ENCODE measurements around the gene BIK. TPM values are rescaled to one million over a fixed set of nuclear protein-coding genes. Genes with fewer than 3 reads are reported as not detected.

BIK gene
- total RNA-seq, 4 donors from 2014 or later: 7.4 to 16.5 (median 15.6) TPM; not detected in 1

GRCh38 chr22:43114958-43115357, 4.4 kb downstream of the BIK start:
- no peaks in the 10 kb centered on the region for H3K27me3 ChIP-seq
- peak in 1 of 3 donors; percentile 61 for DNase-seq
- peak overlapping the region in 1 of 4 donors; percentile 56 for H3K27ac ChIP-seq
- H3K4me1 ChIP-seq: peaks cover 0 to 33% (median 20%) of the 10 kb centered on the region in 4 donors
- H3K4me3 ChIP-seq: no peak overlapping the region
- no peaks in the 10 kb centered on the region for H3K36me3 ChIP-seq
- no peaks in the 10 kb centered on the region for H3K9me3 ChIP-seq
- TF ChIP-seq POLR2A (IDR thresholded peaks at IDR 0.05) (no peak), CTCF (IDR thresholded peaks at IDR 0.05) (no peak)

- no peak for TF ChIP-seq CTCF (IDR thresholded peaks at IDR 0.05)
- TF ChIP-seq POLR2A (IDR thresholded peaks at IDR 0.05): no peak
- Histone ChIP-seq H3K27me3 (no peaks in the 10 kb centered on the region), H3K9me3 (no peaks in the 10 kb centered on the region), H3K36me3 (no peaks in the 10 kb centered on the region), H3K4me3 (no peak overlapping the region), H3K4me1 (peaks cover 0 to 21% (median 14%) of the 10 kb centered on the region in 4 donors), H3K27ac (no peak overlapping the region)
- no peak for DNase-seq
Observed at GRCh38 chr22:43116932-43117331, 6.4 kb downstream of the BIK start.

- Histone ChIP-seq H3K27ac (peak overlapping the region in 2 of 4 donors; percentile 29 to 45), H3K27me3 (no peaks in the 10 kb centered on the region), H3K9me3 (no peaks in the 10 kb centered on the region), H3K36me3 (no peaks in the 10 kb centered on the region), H3K4me1 (peaks cover 0 to 27% (median 14%) of the 10 kb centered on the region in 4 donors), H3K4me3 (no peak overlapping the region)
- DNase-seq: peak in 1 of 3 donors; percentile 63
- no peak for TF ChIP-seq POLR2A (IDR thresholded peaks at IDR 0.05)
- no peak for TF ChIP-seq CTCF (IDR thresholded peaks at IDR 0.05)
Observed at GRCh38 chr22:43118024-43118849, 7.7 kb downstream of the BIK start.

GRCh38 chr22:43118953-43119458, 8.5 kb downstream of the BIK start:
- Histone ChIP-seq H3K4me3 (no peak overlapping the region), H3K4me1 (peaks cover 0 to 27% (median 14%) of the 10 kb centered on the region in 4 donors), H3K27me3 (no peaks in the 10 kb centered on the region), H3K9me3 (no peaks in the 10 kb centered on the region), H3K36me3 (no peaks in the 10 kb centered on the region), H3K27ac (peak overlapping the region in 1 of 4 donors; percentile 45)
- TF ChIP-seq POLR2A (IDR thresholded peaks at IDR 0.05) (no peak), CTCF (IDR thresholded peaks at IDR 0.05) (no peak)
- DNase-seq: peak in 2 of 3 donors; percentile 59 to 69

GRCh38 chr22:43126501-43127165, 16.1 kb downstream of the BIK start:
- H3K27me3 ChIP-seq: no peaks in the 10 kb centered on the region
- H3K36me3 ChIP-seq: peaks cover 0 to 9% (median 0%) of the 10 kb centered on the region in 3 donors
- DNase-seq: peak in 2 of 3 donors; percentile 60 to 65
- TF ChIP-seq POLR2A (IDR thresholded peaks at IDR 0.05) (no peak), CTCF (IDR thresholded peaks at IDR 0.05) (no peak)
- H3K27ac ChIP-seq: peak overlapping the region in 3 of 4 donors; percentile 50 to 71 (median 52)
- H3K9me3 ChIP-seq: no peaks in the 10 kb centered on the region
- no peak overlapping the region for H3K4me3 ChIP-seq
- peaks cover 9 to 46% (median 14%) of the 10 kb centered on the region in 4 donors for H3K4me1 ChIP-seq
